HG03139 (cell line): Measurements from ENCODE around the gene NUMB.

Source experiments
- ATAC-seq: cut with Tn5 transposase; IDR thresholded peaks from one replicate; pipeline ENCODE4 v1.9.1; 2021; ENCODE audit not compliant: unreplicated experiment

The NUMB gene

GRCh38 chr14:73248108-73248868 lies 210.1 kb downstream of the NUMB start:
- no peak for ATAC-seq

GRCh38 chr14:73246387-73247150 lies 211.8 kb downstream of the NUMB start:
- ATAC-seq = no peak

- ATAC-seq = peak; percentile 60
These were observed 212.6 kb downstream of the NUMB start for GRCh38 chr14:73245480-73246325.

GRCh38 chr14:73244541-73245290 lies 213.6 kb downstream of the NUMB start:
- ATAC-seq = no peak

GRCh38 chr14:73243748-73244147 lies 214.6 kb downstream of the NUMB start:
- ATAC-seq = no peak

GRCh38 chr14:73243341-73243740 lies 215.0 kb downstream of the NUMB start:
- ATAC-seq = no peak

- no peak for ATAC-seq
These were observed 215.9 kb downstream of the NUMB start for GRCh38 chr14:73242357-73242901.

- ATAC-seq = no peak
These were observed 216.7 kb downstream of the NUMB start for GRCh38 chr14:73241481-73242165.

- no peak for ATAC-seq
These were observed 217.4 kb downstream of the NUMB start for GRCh38 chr14:73240816-73241480.

GRCh38 chr14:73239393-73240241 lies 218.7 kb downstream of the NUMB start:
- ATAC-seq = no peak

GRCh38 chr14:73238941-73239340 lies 219.4 kb downstream of the NUMB start:
- no peak for ATAC-seq

- ATAC-seq = no peak
These were observed 219.9 kb downstream of the NUMB start for GRCh38 chr14:73238424-73238852.

- ATAC-seq = no peak
These were observed 220.4 kb downstream of the NUMB start for GRCh38 chr14:73237786-73238423.

GRCh38 chr14:73237219-73237785 lies 221.0 kb downstream of the NUMB start, which contains the start of gene PAPLN:
TSS of gene PAPLN (plus strand) at chr14:73237506. CDS start at chr14:73239779, 2,273 bp downstream.
- ATAC-seq = no peak

- ATAC-seq = no peak
These were observed 221.6 kb downstream of the NUMB start for GRCh38 chr14:73236752-73237218.

- ATAC-seq = no peak
These were observed 222.2 kb downstream of the NUMB start for GRCh38 chr14:73236157-73236556.

- ATAC-seq = no peak
These were observed 222.7 kb downstream of the NUMB start for GRCh38 chr14:73235531-73236155.
